GM23338 (cell line): Measurements from ENCODE around the gene PDHB.

Experiments
- CREB1 ChIP-seq: fragments of 250-450 bp; sonication (Bioruptor Pico); IDR thresholded peaks from 2 replicates; pipeline ENCODE4 v1.5.0; 2020; ENCODE audit warnings: low read depth, mild to moderate bottlenecking, moderate library complexity
- EZH2 ChIP-seq: fragments of 200-600 bp; sonication (generic); IDR thresholded peaks from one replicate; pipeline ENCODE4 v1.8.0; 2017; ENCODE audit warnings: antibody characterized with exemption, mild to moderate bottlenecking, low read depth; ENCODE audit not compliant: unreplicated experiment
- EZH2phosphoT487 ChIP-seq: fragments of 200-600 bp; sonication (generic); IDR thresholded peaks from one replicate; pipeline ENCODE4 v1.8.1; 2018; ENCODE audit warnings: antibody characterized with exemption; ENCODE audit not compliant: unreplicated experiment
- JUNB ChIP-seq: IDR thresholded peaks from one replicate; pipeline ENCODE4 v1.6.1; 2016; ENCODE audit warnings: antibody characterized with exemption; ENCODE audit not compliant: unreplicated experiment
- NANOG ChIP-seq: IDR thresholded peaks from 2 replicates; pipeline ENCODE4 v1.6.1; 2016; ENCODE audit warnings: antibody characterized with exemption, borderline replicate concordance
- POLR2AphosphoS5 ChIP-seq: IDR thresholded peaks from 2 replicates; pipeline ENCODE4 v1.6.1; 2016; ENCODE audit warnings: antibody characterized with exemption, low read depth
- STAT1 ChIP-seq: IDR thresholded peaks from one replicate; pipeline ENCODE4 v1.6.1; 2016; ENCODE audit warnings: antibody characterized with exemption; ENCODE audit not compliant: unreplicated experiment
- ZNF114 ChIP-seq: fragments of 250-450 bp; sonication (Bioruptor Pico); IDR thresholded peaks from 2 replicates; pipeline ENCODE4 v1.5.0; 2020; ENCODE audit warnings: mild to moderate bottlenecking, moderate library complexity
- ZNF331 ChIP-seq: fragments of 250-450 bp; sonication (Bioruptor Pico); IDR thresholded peaks from 2 replicates; pipeline ENCODE4 v1.5.0; 2020; ENCODE audit warnings: low read depth, mild to moderate bottlenecking, moderate library complexity
- TF ChIP-seq, protein P1 (sequence below), 2 experiments: fragments of 200-600 bp in 1 of 2; sonication (generic) in 1 of 2; conservative IDR thresholded peaks; 2 replicates each; pipeline versions ENCODE4 v1.5.1 to v1.6.1; 2016 to 2017; ENCODE audit warnings: antibody characterized with exemption in 2 of 2, low read depth in 2 of 2, mild to moderate bottlenecking in 2 of 2, moderate library complexity in 1 of 2
- TF ChIP-seq, protein P2 (sequence below): IDR thresholded peaks from one replicate; pipeline ENCODE4 v1.6.1; 2018; ENCODE audit warnings: antibody characterized with exemption; ENCODE audit not compliant: unreplicated experiment
- TF ChIP-seq, protein P3 (sequence below): IDR thresholded peaks from 2 replicates; pipeline ENCODE4 v1.6.1; 2016; ENCODE audit warnings: antibody characterized with exemption

DNA sequence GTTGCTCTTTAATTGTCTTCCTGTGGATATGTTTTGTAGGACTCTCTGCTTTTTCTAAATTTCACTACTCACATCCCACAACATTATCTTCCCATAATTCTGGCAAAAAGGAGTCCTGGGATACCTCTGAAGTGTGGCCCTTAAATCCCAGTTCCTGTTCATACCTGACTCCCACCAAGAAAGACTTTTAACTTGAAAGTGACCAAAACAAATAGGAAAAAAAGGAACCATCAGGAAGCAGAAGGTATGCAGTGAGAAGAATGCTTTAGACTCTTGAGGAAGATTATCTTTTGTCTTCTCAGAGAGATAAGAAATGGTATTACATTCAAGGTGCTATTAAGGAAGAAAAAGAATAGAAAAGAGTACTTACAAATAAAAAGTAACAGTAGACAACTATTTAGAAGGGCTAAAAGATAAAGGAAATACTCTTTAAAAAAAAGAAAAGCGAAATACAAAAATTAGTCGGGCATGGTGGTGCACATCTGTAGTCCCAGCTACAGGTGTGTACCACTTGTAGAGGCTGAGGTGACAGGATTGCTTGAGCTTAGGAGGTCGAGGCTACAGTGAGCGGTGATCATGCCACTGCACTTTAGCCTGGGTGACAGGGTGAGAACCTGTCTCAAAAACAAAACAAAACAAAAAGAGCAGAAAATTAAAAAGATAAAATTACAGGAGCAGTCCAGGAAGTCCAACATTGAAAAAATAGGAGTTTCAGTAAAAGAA is 54.1 kb downstream of the PDHB start:
- TF ChIP-seq, protein P1, sequence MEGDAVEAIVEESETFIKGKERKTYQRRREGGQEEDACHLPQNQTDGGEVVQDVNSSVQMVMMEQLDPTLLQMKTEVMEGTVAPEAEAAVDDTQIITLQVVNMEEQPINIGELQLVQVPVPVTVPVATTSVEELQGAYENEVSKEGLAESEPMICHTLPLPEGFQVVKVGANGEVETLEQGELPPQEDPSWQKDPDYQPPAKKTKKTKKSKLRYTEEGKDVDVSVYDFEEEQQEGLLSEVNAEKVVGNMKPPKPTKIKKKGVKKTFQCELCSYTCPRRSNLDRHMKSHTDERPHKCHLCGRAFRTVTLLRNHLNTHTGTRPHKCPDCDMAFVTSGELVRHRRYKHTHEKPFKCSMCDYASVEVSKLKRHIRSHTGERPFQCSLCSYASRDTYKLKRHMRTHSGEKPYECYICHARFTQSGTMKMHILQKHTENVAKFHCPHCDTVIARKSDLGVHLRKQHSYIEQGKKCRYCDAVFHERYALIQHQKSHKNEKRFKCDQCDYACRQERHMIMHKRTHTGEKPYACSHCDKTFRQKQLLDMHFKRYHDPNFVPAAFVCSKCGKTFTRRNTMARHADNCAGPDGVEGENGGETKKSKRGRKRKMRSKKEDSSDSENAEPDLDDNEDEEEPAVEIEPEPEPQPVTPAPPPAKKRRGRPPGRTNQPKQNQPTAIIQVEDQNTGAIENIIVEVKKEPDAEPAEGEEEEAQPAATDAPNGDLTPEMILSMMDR (conservative IDR thresholded peaks at IDR 0.05; ENCODE audit: low read depth in 2 of 2), result no peak
- TF ChIP-seq, protein P2, sequence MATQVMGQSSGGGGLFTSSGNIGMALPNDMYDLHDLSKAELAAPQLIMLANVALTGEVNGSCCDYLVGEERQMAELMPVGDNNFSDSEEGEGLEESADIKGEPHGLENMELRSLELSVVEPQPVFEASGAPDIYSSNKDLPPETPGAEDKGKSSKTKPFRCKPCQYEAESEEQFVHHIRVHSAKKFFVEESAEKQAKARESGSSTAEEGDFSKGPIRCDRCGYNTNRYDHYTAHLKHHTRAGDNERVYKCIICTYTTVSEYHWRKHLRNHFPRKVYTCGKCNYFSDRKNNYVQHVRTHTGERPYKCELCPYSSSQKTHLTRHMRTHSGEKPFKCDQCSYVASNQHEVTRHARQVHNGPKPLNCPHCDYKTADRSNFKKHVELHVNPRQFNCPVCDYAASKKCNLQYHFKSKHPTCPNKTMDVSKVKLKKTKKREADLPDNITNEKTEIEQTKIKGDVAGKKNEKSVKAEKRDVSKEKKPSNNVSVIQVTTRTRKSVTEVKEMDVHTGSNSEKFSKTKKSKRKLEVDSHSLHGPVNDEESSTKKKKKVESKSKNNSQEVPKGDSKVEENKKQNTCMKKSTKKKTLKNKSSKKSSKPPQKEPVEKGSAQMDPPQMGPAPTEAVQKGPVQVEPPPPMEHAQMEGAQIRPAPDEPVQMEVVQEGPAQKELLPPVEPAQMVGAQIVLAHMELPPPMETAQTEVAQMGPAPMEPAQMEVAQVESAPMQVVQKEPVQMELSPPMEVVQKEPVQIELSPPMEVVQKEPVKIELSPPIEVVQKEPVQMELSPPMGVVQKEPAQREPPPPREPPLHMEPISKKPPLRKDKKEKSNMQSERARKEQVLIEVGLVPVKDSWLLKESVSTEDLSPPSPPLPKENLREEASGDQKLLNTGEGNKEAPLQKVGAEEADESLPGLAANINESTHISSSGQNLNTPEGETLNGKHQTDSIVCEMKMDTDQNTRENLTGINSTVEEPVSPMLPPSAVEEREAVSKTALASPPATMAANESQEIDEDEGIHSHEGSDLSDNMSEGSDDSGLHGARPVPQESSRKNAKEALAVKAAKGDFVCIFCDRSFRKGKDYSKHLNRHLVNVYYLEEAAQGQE, result no peak
- TF ChIP-seq JUNB, result no peak
- no peak for TF ChIP-seq EZH2
- no peak for TF ChIP-seq CREB1 (CRISPR knock-in tag)
- TF ChIP-seq EZH2phosphoT487, result no peak
- TF ChIP-seq STAT1, result no peak
- no peak for TF ChIP-seq POLR2AphosphoS5
- TF ChIP-seq NANOG, result no peak
- TF ChIP-seq, protein P3, sequence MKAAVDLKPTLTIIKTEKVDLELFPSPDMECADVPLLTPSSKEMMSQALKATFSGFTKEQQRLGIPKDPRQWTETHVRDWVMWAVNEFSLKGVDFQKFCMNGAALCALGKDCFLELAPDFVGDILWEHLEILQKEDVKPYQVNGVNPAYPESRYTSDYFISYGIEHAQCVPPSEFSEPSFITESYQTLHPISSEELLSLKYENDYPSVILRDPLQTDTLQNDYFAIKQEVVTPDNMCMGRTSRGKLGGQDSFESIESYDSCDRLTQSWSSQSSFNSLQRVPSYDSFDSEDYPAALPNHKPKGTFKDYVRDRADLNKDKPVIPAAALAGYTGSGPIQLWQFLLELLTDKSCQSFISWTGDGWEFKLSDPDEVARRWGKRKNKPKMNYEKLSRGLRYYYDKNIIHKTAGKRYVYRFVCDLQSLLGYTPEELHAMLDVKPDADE, result no peak
- TF ChIP-seq ZNF114, result no peak
- TF ChIP-seq ZNF331 (CRISPR knock-in tag), result no peak
